Lung (tissue), 16 donors: ENCODE data around the gene IFNB1. TPM values are rescaled to one million over a fixed set of nuclear protein-coding genes. Genes with fewer than 3 reads are reported as not detected.

Experiments
- ATAC-seq: fragments of 200-7000 bp; cut with Tn5 transposase; one replicate; pipeline ENCODE4 v1.9.1; 2020; ENCODE audit warnings: moderate number of reproducible peaks; ENCODE audit not compliant: insufficient read depth, low FRiP score
- DNase-seq, 3 donors: peaks; one replicate each; pipeline ENCODE4 v3.0.0-alpha.2; 2013 to 2017
- H3K27ac ChIP-seq, 2 donors: one replicate each; pipeline ENCODE4 v1.5.1; 2013; ENCODE audit warnings: mild to moderate bottlenecking in 2 of 2, moderate library complexity in 2 of 2, control low read depth in 1 of 2, inconsistent platforms in 1 of 2, low read depth in 1 of 2, low read length in 1 of 2
- H3K27me3 ChIP-seq, 3 donors: one replicate each; pipeline ENCODE4 v1.5.1; 2013; ENCODE audit warnings: low read length in 2 of 3; ENCODE audit not compliant: control insufficient read depth in 3 of 3, insufficient read depth in 3 of 3
- H3K36me3 ChIP-seq, 4 donors: one replicate each; pipeline ENCODE4 v1.5.1; 2013; ENCODE audit warnings: low read length in 4 of 4, mild to moderate bottlenecking in 1 of 4, moderate library complexity in 1 of 4; ENCODE audit not compliant: control insufficient read depth in 4 of 4, insufficient read depth in 4 of 4
- H3K4me1 ChIP-seq, 5 donors: one replicate each; pipeline ENCODE4 v1.5.1; 2013; ENCODE audit warnings: low read length in 5 of 5, mild to moderate bottlenecking in 2 of 5, moderate library complexity in 1 of 5; ENCODE audit not compliant: control insufficient read depth in 5 of 5, insufficient read depth in 5 of 5
- H3K4me3 ChIP-seq: one replicate; pipeline ENCODE4 v1.5.1; 2013; ENCODE audit warnings: mild to moderate bottlenecking, control low read depth, moderate library complexity
- H3K9ac ChIP-seq, 2 donors: one replicate each; pipeline ENCODE4 v1.5.1; 2013; ENCODE audit warnings: low read length in 2 of 2, control low read depth in 1 of 2; ENCODE audit not compliant: insufficient read depth in 1 of 2
- H3K9me3 ChIP-seq, 4 donors: one replicate each; pipeline ENCODE4 v1.5.1; 2013; ENCODE audit warnings: low read length in 3 of 4, mild to moderate bottlenecking in 1 of 4, moderate library complexity in 1 of 4; ENCODE audit not compliant: control insufficient read depth in 4 of 4, insufficient read depth in 3 of 4
- WGBS, 2 donors: extraction: QIAGEN DNeasy Blood & Tissue Kit; methylation state at CpG; one replicate each; pipeline ENCODE4 v1.1.7; 2013; 5-methylcytosine and 5-hydroxymethylcytosine counted together
- long read RNA-seq, 5 donors: transcript quantifications; one replicate each; lab custom pipeline, GENCODE V29; 2026
- polyA plus RNA-seq, 2 donors: library from polyadenylated mRNA; stranded (reverse); fragments of 200-250 nt; gene quantifications; one replicate each; pipeline ENCODE4 v1.2.1, GENCODE V29; 2013
- total RNA-seq, 2 donors: library from RNA; depleted of rRNA in 1 of 2; stranded (reverse); fragments of >200 nt in 1 of 2; gene quantifications; one replicate each; pipeline ENCODE4 v1.2.1, GENCODE V29; 2014 to 2021
- TF ChIP-seq, protein P1 (sequence below): IDR thresholded peaks from 2 replicates; pipeline ENCODE4 v1.5.1; 2012; ENCODE audit warnings: mild to moderate bottlenecking; ENCODE audit errors: control extremely low read depth, extremely low read depth
- donor health status: control.
- donor health status: control.
- donor health status: Bipolar disorder and iron deficiency.
- donor health status: healthy.
- donor health status: DM: yes; HTN: yes; CAD: no.

IFNB1 gene
- total RNA-seq = not detected
- polyA plus RNA-seq = under 1 TPM in 1 of 2 donors, not detected in 1; 0.05 TPM
- long read RNA-seq, donor 1 = 0 reads
- long read RNA-seq, donor 2 = 0 reads
- long read RNA-seq, donor 3 = 0 reads
- long read RNA-seq, donor 4 = 0 reads
- long read RNA-seq, donor 5 = 0 reads

DNA sequence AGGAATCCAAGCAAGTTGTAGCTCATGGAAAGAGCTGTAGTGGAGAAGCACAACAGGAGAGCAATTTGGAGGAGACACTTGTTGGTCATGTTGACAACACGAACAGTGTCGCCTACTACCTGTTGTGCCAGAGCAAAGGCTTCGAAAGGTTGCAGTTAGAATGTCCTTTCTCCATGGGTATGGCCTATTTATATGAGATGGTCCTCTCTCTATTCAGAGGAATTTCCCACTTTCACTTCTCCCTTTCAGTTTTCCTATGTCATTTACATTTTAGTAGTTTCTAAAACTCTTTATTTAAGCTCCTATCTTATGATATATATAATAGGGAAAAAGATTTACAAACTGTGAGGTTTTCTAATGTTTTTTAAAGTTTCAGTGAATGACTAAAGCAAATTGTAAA lies at the start of gene IFNB1:
Gene IFNB1, minus strand, starts transcription at position 162 of the 400 bp plus-strand sequence. Its CDS starts 73 bp downstream, at position 89.
- Histone ChIP-seq H3K27ac (no peak within 1 kb of the TSS), H3K9me3 (no peaks in the 10 kb centered on the region), H3K4me3 (peak within 1 kb of the TSS; percentile 9), H3K9ac (no peak within 1 kb of the TSS), H3K27me3 (no peaks in the 10 kb centered on the region), H3K4me1 (peaks cover 0 to 6% (median 0%) of the 10 kb centered on the region in 5 donors), H3K36me3 (no peaks in the 10 kb centered on the region)
- no peak for DNase-seq
- TF ChIP-seq, protein P1, sequence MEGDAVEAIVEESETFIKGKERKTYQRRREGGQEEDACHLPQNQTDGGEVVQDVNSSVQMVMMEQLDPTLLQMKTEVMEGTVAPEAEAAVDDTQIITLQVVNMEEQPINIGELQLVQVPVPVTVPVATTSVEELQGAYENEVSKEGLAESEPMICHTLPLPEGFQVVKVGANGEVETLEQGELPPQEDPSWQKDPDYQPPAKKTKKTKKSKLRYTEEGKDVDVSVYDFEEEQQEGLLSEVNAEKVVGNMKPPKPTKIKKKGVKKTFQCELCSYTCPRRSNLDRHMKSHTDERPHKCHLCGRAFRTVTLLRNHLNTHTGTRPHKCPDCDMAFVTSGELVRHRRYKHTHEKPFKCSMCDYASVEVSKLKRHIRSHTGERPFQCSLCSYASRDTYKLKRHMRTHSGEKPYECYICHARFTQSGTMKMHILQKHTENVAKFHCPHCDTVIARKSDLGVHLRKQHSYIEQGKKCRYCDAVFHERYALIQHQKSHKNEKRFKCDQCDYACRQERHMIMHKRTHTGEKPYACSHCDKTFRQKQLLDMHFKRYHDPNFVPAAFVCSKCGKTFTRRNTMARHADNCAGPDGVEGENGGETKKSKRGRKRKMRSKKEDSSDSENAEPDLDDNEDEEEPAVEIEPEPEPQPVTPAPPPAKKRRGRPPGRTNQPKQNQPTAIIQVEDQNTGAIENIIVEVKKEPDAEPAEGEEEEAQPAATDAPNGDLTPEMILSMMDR = no peak
- no peak for ATAC-seq
- 77 to 84% methylated on average over 3 of the region's 3 CpGs for WGBS, 2 donors

GRCh38 chr9:21121595-21122251 lies 44.0 kb upstream of the IFNB1 start:
- DNase-seq (no peak), ATAC-seq (no peak)
- Histone ChIP-seq H3K9me3 (no peaks in the 10 kb centered on the region), H3K4me1 (no peaks in the 10 kb centered on the region), H3K27me3 (no peaks in the 10 kb centered on the region), H3K36me3 (no peaks in the 10 kb centered on the region), H3K4me3 (no peak overlapping the region), H3K9ac (no peak overlapping the region), H3K27ac (no peak overlapping the region)
- 95 to 97% methylated on average over 4 of the region's 4 CpGs for WGBS, 2 donors
- TF ChIP-seq, protein P1 = no peak

DNA sequence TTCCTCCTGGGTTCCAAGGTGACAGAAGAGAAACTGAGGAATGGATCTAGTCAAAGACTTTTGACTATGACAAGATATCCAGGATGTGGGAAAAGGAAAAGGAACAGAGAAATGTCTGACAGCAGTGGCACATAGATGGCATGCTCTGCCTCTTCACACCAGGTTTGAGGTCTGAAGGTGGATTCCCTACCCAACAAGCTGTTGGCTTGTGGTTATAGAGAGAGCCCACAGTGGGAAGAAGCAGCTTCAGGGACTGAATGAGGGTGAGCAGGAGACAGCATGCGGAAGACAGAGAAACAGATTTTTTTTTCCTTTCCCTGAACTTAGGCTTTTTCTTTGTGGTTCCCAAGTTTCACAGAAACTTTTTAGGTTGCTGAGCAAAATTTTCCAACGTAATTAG lies 43.3 kb upstream of the IFNB1 start:
- no peaks in the 10 kb centered on the region for H3K4me1 ChIP-seq
- no peaks in the 10 kb centered on the region for H3K27me3 ChIP-seq
- H3K9me3 ChIP-seq = no peaks in the 10 kb centered on the region
- H3K9ac ChIP-seq = no peak overlapping the region
- ATAC-seq (no peak), DNase-seq (no peak)
- H3K27ac ChIP-seq = no peak overlapping the region
- 92 to 94% methylated on average over 2 of the region's 2 CpGs for WGBS, 2 donors
- TF ChIP-seq, protein P1 = no peak
- H3K36me3 ChIP-seq = no peaks in the 10 kb centered on the region
- no peak overlapping the region for H3K4me3 ChIP-seq
